Neuronal stem cell (in vitro differentiated cells): ENCODE results near the gene MLANA.
"Not testable (repeated sequence)": the region's sequence is repeated elsewhere in the genome, so short reads cannot be mapped to it uniquely, and the experiment has no call there.

ENCODE experiments used
- DNase-seq: peaks from one replicate; pipeline ENCODE4 v3.0.0-alpha.2; 2013; ENCODE audit warnings: low spot score
- H2AFZ ChIP-seq: one replicate; pipeline ENCODE4 v1.6.1; 2013; ENCODE audit warnings: mild to moderate bottlenecking, low read length, inconsistent platforms
- H2AK5ac ChIP-seq: 2 replicates; pipeline ENCODE4 v1.6.1; 2013; ENCODE audit warnings: low read depth, mild to moderate bottlenecking, inconsistent platforms, low read length, moderate library complexity, mixed read lengths
- H2BK120ac ChIP-seq: 2 replicates; pipeline ENCODE4 v1.6.1; 2013; ENCODE audit warnings: low read depth, mild to moderate bottlenecking, inconsistent platforms, low read length, moderate library complexity, mixed read lengths
- H2BK12ac ChIP-seq: one replicate; pipeline ENCODE4 v1.6.1; 2013; ENCODE audit warnings: low read length, inconsistent platforms
- H2BK15ac ChIP-seq: 2 replicates; pipeline ENCODE4 v1.6.1; 2013; ENCODE audit warnings: mild to moderate bottlenecking, low read length, inconsistent platforms, mixed read lengths
- H2BK5ac ChIP-seq: one replicate; pipeline ENCODE4 v1.6.1; 2013; ENCODE audit warnings: inconsistent platforms, mild to moderate bottlenecking, low read length, moderate library complexity
- H3K14ac ChIP-seq: one replicate; pipeline ENCODE4 v1.6.1; 2013; ENCODE audit warnings: low read length, inconsistent platforms
- H3K18ac ChIP-seq: 2 replicates; pipeline ENCODE4 v1.6.1; 2013; ENCODE audit warnings: low read length, inconsistent platforms
- H3K23ac ChIP-seq: 2 replicates; pipeline ENCODE4 v1.6.1; 2013; ENCODE audit warnings: low read depth, mild to moderate bottlenecking, mixed read lengths, low read length, inconsistent platforms; ENCODE audit not compliant: poor library complexity
- H3K27ac ChIP-seq: replicated peaks from 3 replicates; pipeline ENCODE4 v1.5.1; 2013; ENCODE audit warnings: low read length, inconsistent platforms
- H3K27me3 ChIP-seq, 3 experiments: 2 replicates each; pipeline ENCODE4 v1.6.1; 2013; ENCODE audit warnings: low read length in 3 of 3, mild to moderate bottlenecking in 2 of 3, inconsistent platforms in 1 of 3, low read depth in 1 of 3, mixed read lengths in 1 of 3, moderate library complexity in 1 of 3; ENCODE audit not compliant: control insufficient read depth in 3 of 3, insufficient read depth in 3 of 3
- H3K36me3 ChIP-seq, 2 donors: replicated peaks in 1 of 2; 2 replicates each; pipeline ENCODE4 v1.6.1; 2013; ENCODE audit warnings: low read length in 2 of 2; ENCODE audit not compliant: control insufficient read depth in 2 of 2, insufficient read depth in 2 of 2
- H3K4ac ChIP-seq: 2 replicates; pipeline ENCODE4 v1.6.1; 2013; ENCODE audit warnings: inconsistent platforms, mild to moderate bottlenecking, low read length, moderate library complexity
- H3K4me1 ChIP-seq, 2 donors: 1 replicate in 1 of 2; 2 replicates in 1 of 2; pipeline ENCODE4 v1.6.1; 2013; ENCODE audit warnings: low read length in 2 of 2, low read depth in 1 of 2; ENCODE audit not compliant: control insufficient read depth in 2 of 2, insufficient read depth in 1 of 2
- H3K4me2 ChIP-seq: one replicate; pipeline ENCODE4 v1.6.1; 2013; ENCODE audit warnings: mild to moderate bottlenecking, low read length, inconsistent platforms; ENCODE audit not compliant: insufficient read depth, poor library complexity, severe bottlenecking
- H3K4me3 ChIP-seq, 2 donors: 2 replicates each; pipeline ENCODE4 v1.5.1; 2013; ENCODE audit warnings: low read length in 2 of 2, mild to moderate bottlenecking in 2 of 2, inconsistent platforms in 1 of 2, moderate library complexity in 1 of 2
- H3K79me1 ChIP-seq: one replicate; pipeline ENCODE4 v1.6.1; 2013; ENCODE audit warnings: low read depth, mild to moderate bottlenecking, inconsistent platforms, low read length, moderate library complexity
- H3K9ac ChIP-seq: one replicate; pipeline ENCODE4 v1.6.1; 2013; ENCODE audit warnings: mild to moderate bottlenecking, low read depth, low read length, inconsistent platforms; ENCODE audit not compliant: poor library complexity
- H3K9me3 ChIP-seq, 2 donors: replicated peaks in 1 of 2; 2 replicates each; pipeline versions ENCODE3 to v1.6.1; 2013; ENCODE audit warnings: low read length in 2 of 2, mild to moderate bottlenecking in 2 of 2, inconsistent platforms in 1 of 2, low read depth in 1 of 2, mixed read lengths in 1 of 2, moderate library complexity in 1 of 2; ENCODE audit not compliant: control insufficient read depth in 2 of 2, insufficient read depth in 1 of 2
- H4K8ac ChIP-seq: one replicate; pipeline ENCODE4 v1.6.1; 2013; ENCODE audit warnings: low read depth, mild to moderate bottlenecking, inconsistent platforms, low read length, moderate library complexity
- H4K91ac ChIP-seq: one replicate; pipeline ENCODE4 v1.6.1; 2013; ENCODE audit warnings: low read length, low read depth, mild to moderate bottlenecking, inconsistent platforms; ENCODE audit not compliant: poor library complexity
- WGBS, 2 donors: extraction: QIAGEN DNeasy Blood & Tissue Kit; methylation state at CpG; one replicate each; pipeline ENCODE4 v1.1.7; 2013; ENCODE audit warnings: missing lambda C conversion rate in 2 of 2, mixed read lengths in 1 of 2; ENCODE audit not compliant: insufficient read length in 2 of 2, insufficient replicate concordance in 1 of 2; ENCODE audit errors: extremely low coverage in 2 of 2; 5-methylcytosine and 5-hydroxymethylcytosine counted together

Gene MLANA

GRCh38 chr9:5876026-5876425, 14.7 kb upstream of the MLANA start:
- Histone ChIP-seq H3K9me3 (no peaks in the 10 kb centered on the region), H2BK12ac (no peak overlapping the region), H3K9ac (no peak overlapping the region), H2BK15ac (no peak overlapping the region), H3K36me3 (no peaks in the 10 kb centered on the region), H3K79me1 (no peaks in the 10 kb centered on the region), H3K4me1 (no peaks in the 10 kb centered on the region), H3K4me2 (no peak overlapping the region), H3K4ac (no peak overlapping the region), H2AK5ac (no peak overlapping the region), H2AFZ (no peak overlapping the region), H2BK120ac (no peak overlapping the region), H3K4me3 (no peak overlapping the region), H3K14ac (no peak overlapping the region), H2BK5ac (no peak overlapping the region), H3K18ac (no peak overlapping the region), H3K27ac (no peak overlapping the region), H4K91ac (no peak overlapping the region), H4K8ac (no peak overlapping the region), H3K23ac (no peak overlapping the region), H3K27me3 (no peaks in the 10 kb centered on the region)
- DNase-seq = no peak
- WGBS, 2 donors = no CpG with 5 or more reads among the region's 1 CpG

GRCh38 chr9:5876711-5877110, 14.0 kb upstream of the MLANA start:
- H4K91ac ChIP-seq = no peak overlapping the region
- no peak overlapping the region for H2BK120ac ChIP-seq
- no peak overlapping the region for H2BK15ac ChIP-seq
- H3K9ac ChIP-seq = no peak overlapping the region
- no peaks in the 10 kb centered on the region for H3K9me3 ChIP-seq
- H3K4me1 ChIP-seq = no peaks in the 10 kb centered on the region
- H3K79me1 ChIP-seq = no peaks in the 10 kb centered on the region
- no peak overlapping the region for H3K4me3 ChIP-seq
- no peak overlapping the region for H3K4me2 ChIP-seq
- no peaks in the 10 kb centered on the region for H3K27me3 ChIP-seq
- H2AFZ ChIP-seq = no peak overlapping the region
- no peak overlapping the region for H3K14ac ChIP-seq
- H3K23ac ChIP-seq = no peak overlapping the region
- WGBS, 2 donors = no CpG with 5 or more reads among the region's 7 CpGs
- H3K18ac ChIP-seq = no peak overlapping the region
- H2BK12ac ChIP-seq = no peak overlapping the region
- no peak overlapping the region for H3K4ac ChIP-seq
- no peak overlapping the region for H2BK5ac ChIP-seq
- no peak overlapping the region for H4K8ac ChIP-seq
- no peak overlapping the region for H3K27ac ChIP-seq
- H3K36me3 ChIP-seq = no peaks in the 10 kb centered on the region
- DNase-seq = no peak
- H2AK5ac ChIP-seq = no peak overlapping the region

GRCh38 chr9:5879419-5880181, 11.1 kb upstream of the MLANA start:
- no peak overlapping the region for H2AK5ac ChIP-seq
- WGBS, 2 donors = no CpG with 5 or more reads among the region's 10 CpGs
- no peak overlapping the region for H2AFZ ChIP-seq
- H3K27ac ChIP-seq = no peak overlapping the region
- H4K91ac ChIP-seq = no peak overlapping the region
- no peaks in the 10 kb centered on the region for H3K4me1 ChIP-seq
- DNase-seq = no peak
- H3K9me3 ChIP-seq = no peaks in the 10 kb centered on the region
- no peak overlapping the region for H4K8ac ChIP-seq
- no peak overlapping the region for H3K18ac ChIP-seq
- no peak overlapping the region for H2BK12ac ChIP-seq
- H3K23ac ChIP-seq = no peak overlapping the region
- H3K27me3 ChIP-seq = no peaks in the 10 kb centered on the region
- no peak overlapping the region for H3K9ac ChIP-seq
- H3K4me2 ChIP-seq = no peak overlapping the region
- H3K36me3 ChIP-seq = no peaks in the 10 kb centered on the region
- no peak overlapping the region for H3K14ac ChIP-seq
- H2BK5ac ChIP-seq = no peak overlapping the region
- no peak overlapping the region for H3K4ac ChIP-seq
- H2BK120ac ChIP-seq = no peak overlapping the region
- H3K4me3 ChIP-seq = no peak overlapping the region
- H3K79me1 ChIP-seq = no peaks in the 10 kb centered on the region
- H2BK15ac ChIP-seq = no peak overlapping the region

GRCh38 chr9:5882244-5883012, 8.3 kb upstream of the MLANA start:
- H3K9me3 ChIP-seq, H3K4ac ChIP-seq, H2BK15ac ChIP-seq, H2BK120ac ChIP-seq, H4K91ac ChIP-seq, H3K14ac ChIP-seq, H2BK5ac ChIP-seq, H3K4me3 ChIP-seq, H2AK5ac ChIP-seq, H2BK12ac ChIP-seq, DNase-seq, H3K4me2 ChIP-seq, H3K18ac ChIP-seq, H3K36me3 ChIP-seq, H3K79me1 ChIP-seq, H3K27ac ChIP-seq, H3K23ac ChIP-seq, H4K8ac ChIP-seq, H2AFZ ChIP-seq, H3K4me1 ChIP-seq, H3K27me3 ChIP-seq, H3K9ac ChIP-seq: not testable (repeated sequence)
- no CpG with 5 or more reads among the region's 5 CpGs for WGBS, 2 donors
